ENCODE results near the gene SPR. TPM values are rescaled to one million over a fixed set of nuclear protein-coding genes. Genes with fewer than 3 reads are reported as not detected.

Gene SPR
- polyA plus RNA-seq, 1 donor from 2014 or later = 7.1 TPM

Other genes with a start within 250 kb of the SPR start
- 14.0 TPM for gene EXOC6B, start 61.4 kb upstream of the SPR start, polyA plus RNA-seq (ENCODE audit: insufficient read depth, low read depth, low replicate concordance)
- 9.1 TPM for gene EMX1, start 30.1 kb downstream of the SPR start, polyA plus RNA-seq (ENCODE audit: insufficient read depth, low read depth, low replicate concordance)
- gene SFXN5, start 184.3 kb downstream of the SPR start, polyA plus RNA-seq (ENCODE audit: insufficient read depth, low read depth, low replicate concordance) = 42.2 TPM
- gene RAB11FIP5, start 225.5 kb downstream of the SPR start, polyA plus RNA-seq (ENCODE audit: insufficient read depth, low read depth, low replicate concordance) = 16.2 TPM

Measured in brain (organoid and tissue), 1 donor.